IPS DF 6.9 (cell line): ENCODE results near the gene NACA.

Source experiments
- DNase-seq: peaks from one replicate; pipeline ENCODE4 v3.0.0-alpha.2; 2013; ENCODE audit warnings: low read depth, low spot score
- H3K27ac ChIP-seq: one replicate; pipeline ENCODE4 v1.5.1; 2013; ENCODE audit warnings: low read length, control low read depth
- H3K27me3 ChIP-seq: 2 replicates; pipeline ENCODE4 v1.6.1; 2013; ENCODE audit warnings: mild to moderate bottlenecking, low read length; ENCODE audit not compliant: control insufficient read depth, insufficient read depth
- H3K36me3 ChIP-seq: 2 replicates; pipeline ENCODE4 v1.6.1; 2013; ENCODE audit warnings: low read length; ENCODE audit not compliant: control insufficient read depth, insufficient read depth
- H3K4me1 ChIP-seq: 2 replicates; pipeline ENCODE4 v1.6.1; 2013; ENCODE audit warnings: low read length; ENCODE audit not compliant: control insufficient read depth, insufficient read depth
- H3K4me3 ChIP-seq: 2 replicates; pipeline ENCODE4 v1.5.1; 2013; ENCODE audit warnings: mild to moderate bottlenecking, low read length
- H3K9me3 ChIP-seq: 2 replicates; pipeline ENCODE4 v1.6.1; 2013; ENCODE audit warnings: low read length, inconsistent platforms; ENCODE audit not compliant: control insufficient read depth, insufficient read depth
- WGBS: extraction: QIAGEN DNeasy Blood & Tissue Kit; methylation state at CpG from one replicate; pipeline ENCODE4 v1.1.7; 2013; ENCODE audit warnings: mixed read lengths, missing lambda C conversion rate; ENCODE audit not compliant: insufficient read length, insufficient coverage; 5-methylcytosine and 5-hydroxymethylcytosine counted together

The NACA gene

GRCh38 chr12:56724701-56724971 lies 463 bp downstream of the NACA start:
- H3K9me3 ChIP-seq = no peaks in the 10 kb centered on the region
- no peak overlapping the region for H3K27ac ChIP-seq
- peak overlapping the region; percentile 87 for H3K4me3 ChIP-seq
- H3K36me3 ChIP-seq = peaks cover 10% of the 10 kb centered on the region; the same call in 1 of the 2 replicates
- no peaks in the 10 kb centered on the region for H3K27me3 ChIP-seq
- peaks cover 3% of the 10 kb centered on the region; the same call in 1 of the 2 replicates for H3K4me1 ChIP-seq
- no CpG with 5 or more reads among the region's 9 CpGs for WGBS
- no peak for DNase-seq

DNA sequence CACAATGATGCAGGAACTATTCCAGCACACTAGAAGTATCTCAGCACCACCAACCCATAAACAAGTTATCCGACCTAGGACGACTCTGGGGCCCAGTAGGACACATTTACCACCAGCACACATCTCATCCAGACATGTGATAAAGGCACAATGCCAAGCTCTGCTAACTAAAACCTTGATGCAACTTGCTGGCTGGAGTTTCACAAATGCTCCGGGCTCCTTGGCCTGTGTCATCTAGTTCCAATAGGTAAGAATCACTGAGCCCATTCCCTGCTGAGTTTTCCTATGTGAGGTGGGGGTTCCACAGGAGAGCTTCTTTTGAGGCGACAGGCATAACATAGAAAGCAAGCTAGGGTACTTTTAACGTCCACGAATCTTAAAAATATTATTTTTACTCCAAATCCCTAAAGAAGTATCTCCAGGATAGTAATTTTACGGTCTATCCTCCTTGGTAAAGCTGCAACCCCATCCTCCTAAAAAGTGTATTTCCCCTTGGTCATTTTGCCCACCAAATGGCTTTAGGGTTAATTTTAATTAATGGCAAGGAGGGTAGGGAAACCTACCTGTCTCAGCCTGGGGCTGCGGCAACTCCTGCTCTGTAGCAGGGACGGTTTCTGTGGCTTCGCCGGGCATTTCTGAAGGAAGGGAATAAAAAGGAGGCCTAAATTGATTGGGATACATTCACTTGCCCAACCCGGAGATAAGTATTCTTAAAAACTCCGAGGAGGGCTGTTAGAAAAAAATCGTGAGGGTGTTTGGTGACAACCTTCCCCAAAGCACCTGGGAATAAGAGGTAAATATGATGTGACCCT lies 1.0 kb downstream of the NACA start:
- peaks cover 12% of the 10 kb centered on the region; the same call in 1 of the 2 replicates for H3K36me3 ChIP-seq
- no peak for DNase-seq
- peak overlapping the region; percentile 87 for H3K4me3 ChIP-seq
- H3K27ac ChIP-seq = no peak overlapping the region
- H3K4me1 ChIP-seq = peaks cover 3% of the 10 kb centered on the region; the same call in 1 of the 2 replicates
- H3K27me3 ChIP-seq = no peaks in the 10 kb centered on the region
- no peaks in the 10 kb centered on the region for H3K9me3 ChIP-seq
- no CpG with 5 or more reads among the region's 14 CpGs for WGBS

GRCh38 chr12:56723352-56723751 lies 1.7 kb downstream of the NACA start:
- no CpG with 5 or more reads among the region's 3 CpGs for WGBS
- peaks cover 3% of the 10 kb centered on the region; the same call in 1 of the 2 replicates for H3K4me1 ChIP-seq
- no peaks in the 10 kb centered on the region for H3K9me3 ChIP-seq
- no peaks in the 10 kb centered on the region for H3K27me3 ChIP-seq
- H3K36me3 ChIP-seq = peaks cover 15% of the 10 kb centered on the region; the same call in 1 of the 2 replicates
- no peak overlapping the region; the same call in 1 of the 2 replicates for H3K4me3 ChIP-seq
- no peak overlapping the region for H3K27ac ChIP-seq
- no peak for DNase-seq

- peaks cover 15% of the 10 kb centered on the region; the same call in 1 of the 2 replicates for H3K36me3 ChIP-seq
Observed at GRCh38 chr12:56722832-56723231, 2.3 kb downstream of the NACA start.

DNA sequence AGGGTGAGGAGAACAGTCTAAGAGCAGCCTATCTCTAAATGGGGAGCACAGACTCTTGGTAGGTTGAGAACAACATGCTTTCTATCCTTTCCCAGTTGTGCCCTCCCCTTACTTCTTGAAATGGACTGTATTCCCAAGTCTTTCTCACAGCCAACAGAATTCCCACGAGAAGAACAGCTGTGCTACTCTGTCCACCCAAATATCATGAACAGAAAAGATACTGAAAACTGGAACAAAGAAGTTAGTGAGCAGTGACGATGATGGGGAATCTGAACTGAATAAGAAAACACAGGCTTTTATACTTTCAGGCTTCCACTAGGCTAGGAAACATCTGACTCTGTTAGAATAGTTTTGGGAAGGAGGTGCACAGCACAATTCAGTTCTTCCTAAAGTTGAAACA lies 3.4 kb downstream of the NACA start:
- Histone ChIP-seq H3K4me3 (no peak overlapping the region), H3K36me3 (peaks cover 15% of the 10 kb centered on the region; the same call in 1 of the 2 replicates), H3K27me3 (no peaks in the 10 kb centered on the region), H3K4me1 (peaks cover 3% of the 10 kb centered on the region; the same call in 1 of the 2 replicates), H3K9me3 (no peaks in the 10 kb centered on the region), H3K27ac (no peak overlapping the region)
- no CpG with 5 or more reads among the region's 2 CpGs for WGBS
- DNase-seq = no peak

More at GRCh38 chr12:56722832-56723231, 2.3 kb downstream of the NACA start:
- Histone ChIP-seq H3K4me3 (no peak overlapping the region), H3K27ac (no peak overlapping the region), H3K4me1 (peaks cover 3% of the 10 kb centered on the region; the same call in 1 of the 2 replicates), H3K27me3 (no peaks in the 10 kb centered on the region), H3K9me3 (no peaks in the 10 kb centered on the region)
- DNase-seq = no peak
- WGBS = no CpG with 5 or more reads among the region's 4 CpGs

DNA sequence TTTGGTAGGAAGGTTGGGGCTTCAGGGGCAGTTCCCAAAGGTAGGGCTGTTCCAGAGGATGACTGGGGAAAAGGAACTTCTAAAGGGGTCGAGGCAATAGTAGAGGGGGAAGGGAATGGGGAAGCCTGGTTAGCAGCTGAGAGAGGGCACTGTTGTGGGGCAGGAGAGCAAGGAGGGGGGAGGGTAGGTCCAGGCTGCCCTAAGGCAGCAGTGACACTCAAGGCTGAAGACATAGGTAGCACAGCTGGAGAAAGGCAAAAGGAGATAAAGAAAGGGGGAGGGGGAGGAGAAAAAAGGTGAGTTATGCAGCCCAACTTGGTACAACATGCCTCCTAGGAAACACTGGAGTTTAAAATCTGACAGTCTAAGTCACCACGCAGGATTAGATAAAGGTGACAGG lies 3.9 kb downstream of the NACA start:
- Histone ChIP-seq H3K4me1 (peaks cover 3% of the 10 kb centered on the region; the same call in 1 of the 2 replicates), H3K4me3 (no peak overlapping the region), H3K36me3 (peaks cover 19% of the 10 kb centered on the region; the same call in 1 of the 2 replicates), H3K9me3 (no peaks in the 10 kb centered on the region), H3K27me3 (no peaks in the 10 kb centered on the region), H3K27ac (no peak overlapping the region)
- no peak for DNase-seq
- no CpG with 5 or more reads among the region's 2 CpGs for WGBS

DNA sequence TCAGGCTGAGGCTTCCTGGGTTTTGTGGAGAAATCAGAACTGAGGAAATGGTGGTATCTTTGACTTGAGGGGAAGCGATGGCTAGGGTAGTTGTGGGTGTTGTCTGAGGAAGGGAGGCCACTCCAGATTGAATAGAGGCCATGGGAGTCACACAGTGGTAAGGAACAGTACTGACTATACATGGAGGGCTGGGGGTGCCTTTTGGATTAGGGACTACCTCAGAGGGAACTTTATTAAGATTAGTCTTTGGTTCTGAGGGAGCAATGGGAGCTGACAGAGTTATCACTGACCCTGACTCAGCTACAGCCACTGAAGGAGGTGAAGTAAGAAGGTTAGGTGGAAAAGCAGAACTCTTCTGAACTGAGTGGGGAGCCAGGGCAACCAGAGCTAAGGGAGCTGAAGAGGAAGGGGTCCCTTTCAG lies 4.4 kb downstream of the NACA start:
- peaks cover 3% of the 10 kb centered on the region; the same call in 1 of the 2 replicates for H3K4me1 ChIP-seq
- H3K9me3 ChIP-seq = no peaks in the 10 kb centered on the region
- peaks cover 20% of the 10 kb centered on the region; the same call in 1 of the 2 replicates for H3K36me3 ChIP-seq
- no peak for DNase-seq
- H3K27ac ChIP-seq = no peak overlapping the region
- no CpG with 5 or more reads among the region's 1 CpG for whole genome bisulfite sequencing
- H3K4me3 ChIP-seq = no peak overlapping the region
- H3K27me3 ChIP-seq = no peaks in the 10 kb centered on the region

DNA sequence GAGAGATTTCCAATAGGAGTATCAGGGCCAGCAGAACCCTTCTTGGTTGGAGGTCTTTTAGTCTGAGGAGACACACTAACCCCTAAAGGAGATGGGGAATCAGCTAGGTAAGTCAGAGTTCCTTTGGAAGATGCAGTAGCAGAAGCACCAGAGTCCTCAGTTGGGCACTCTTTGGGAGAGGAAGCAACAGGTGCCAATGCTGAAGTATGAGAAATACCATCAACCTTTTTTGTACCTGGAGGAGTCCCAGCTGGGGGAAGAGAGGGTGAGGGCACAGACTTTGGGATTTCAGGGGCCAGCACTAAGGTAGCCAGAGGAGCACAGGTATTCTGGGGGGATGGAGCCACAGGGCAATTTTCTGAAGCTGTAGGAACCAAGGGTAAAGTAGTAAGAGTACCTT lies 6.0 kb downstream of the NACA start:
- DNase-seq = no peak
- no peaks in the 10 kb centered on the region for H3K9me3 ChIP-seq
- H3K36me3 ChIP-seq = peaks cover 24% of the 10 kb centered on the region; the same call in 1 of the 2 replicates
- H3K27ac ChIP-seq = no peak overlapping the region
- no peaks in the 10 kb centered on the region for H3K27me3 ChIP-seq
- H3K4me1 ChIP-seq = peaks cover 3% of the 10 kb centered on the region; the same call in 1 of the 2 replicates
- no peak overlapping the region for H3K4me3 ChIP-seq

DNA sequence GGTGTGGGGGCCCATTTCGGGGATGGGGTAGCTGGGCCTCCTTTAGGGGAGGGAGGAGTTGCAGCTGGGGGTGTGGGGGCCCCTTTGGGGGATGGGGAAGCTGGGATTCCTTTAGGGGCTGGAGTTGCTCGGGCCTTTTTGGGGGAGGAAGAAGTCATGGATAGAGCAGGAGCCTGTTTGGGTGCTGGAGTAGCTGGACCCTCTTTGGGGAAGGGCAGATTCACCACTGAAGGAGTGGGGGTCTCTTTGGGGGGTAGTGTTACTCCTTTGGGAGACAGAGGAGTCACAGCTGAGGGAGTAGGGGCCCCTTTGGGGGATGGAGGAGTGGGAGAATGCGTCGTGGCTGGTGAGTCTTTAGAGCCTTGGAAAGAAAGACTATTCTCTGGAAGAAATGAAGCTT lies 6.5 kb downstream of the NACA start:
- Histone ChIP-seq H3K27ac (no peak overlapping the region), H3K27me3 (no peaks in the 10 kb centered on the region), H3K9me3 (no peaks in the 10 kb centered on the region), H3K4me1 (peaks cover 3% of the 10 kb centered on the region; the same call in 1 of the 2 replicates), H3K4me3 (no peak overlapping the region), H3K36me3 (peaks cover 28% of the 10 kb centered on the region)
- no CpG with 5 or more reads among the region's 4 CpGs for WGBS
- DNase-seq = no peak

DNA sequence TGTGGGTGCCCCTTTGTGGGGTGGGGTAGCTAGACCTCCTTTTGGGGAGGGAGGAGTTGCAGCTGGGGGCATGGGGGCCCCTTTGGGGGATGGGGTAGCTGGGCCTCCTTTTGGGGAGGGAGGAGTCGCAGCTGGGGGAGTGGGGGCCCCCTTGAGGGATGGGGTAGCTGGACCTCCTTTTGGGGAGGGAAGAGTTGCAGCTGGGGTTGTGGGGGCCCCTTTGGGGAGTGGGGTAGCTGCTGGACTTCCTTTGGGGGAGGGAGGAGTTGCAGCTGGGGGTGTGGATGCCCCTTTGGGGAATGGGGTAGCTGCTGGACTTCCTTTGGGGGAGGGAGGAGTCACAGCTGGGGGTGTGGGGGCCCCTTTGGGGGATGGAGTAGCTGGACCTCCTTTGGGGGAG lies 7.0 kb downstream of the NACA start:
- WGBS = no CpG with 5 or more reads among the region's 1 CpG
- DNase-seq = no peak
- Histone ChIP-seq H3K27ac (no peak overlapping the region), H3K36me3 (peaks cover 33% of the 10 kb centered on the region), H3K27me3 (no peaks in the 10 kb centered on the region), H3K4me3 (no peak overlapping the region), H3K4me1 (peaks cover 3% of the 10 kb centered on the region; the same call in 1 of the 2 replicates), H3K9me3 (no peaks in the 10 kb centered on the region)
